HG03521 (cell line): ENCODE data around the gene TNIK.
"Not testable (repeated sequence)": the region's sequence is repeated elsewhere in the genome, so short reads cannot be mapped to it uniquely, and the experiment has no call there.

ENCODE experiments used
- ATAC-seq: cut with Tn5 transposase; IDR thresholded peaks from one replicate; pipeline ENCODE4 v1.9.1; 2021; ENCODE audit warnings: mild to moderate bottlenecking, moderate library complexity; ENCODE audit not compliant: unreplicated experiment

The TNIK gene

DNA sequence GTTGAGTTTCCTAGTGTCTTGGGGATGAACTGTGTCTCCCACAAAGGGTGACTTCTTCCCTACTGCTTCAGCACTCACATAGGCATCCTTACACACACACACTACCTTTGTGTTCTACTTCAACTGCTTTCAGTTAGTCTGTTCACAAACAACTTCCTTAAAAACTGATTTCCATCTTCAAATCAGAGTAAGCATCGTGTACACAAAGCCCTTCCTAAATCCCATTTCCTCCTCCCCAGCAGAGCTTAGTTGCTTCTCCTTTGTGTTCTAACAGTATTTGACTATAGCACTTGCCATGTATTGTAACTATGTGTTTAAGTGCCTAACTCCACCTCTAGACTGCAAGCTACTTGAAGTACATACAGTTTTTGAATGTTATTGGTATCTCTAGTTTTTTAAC lies 71.7 kb downstream of the TNIK start:
- no peak for ATAC-seq

DNA sequence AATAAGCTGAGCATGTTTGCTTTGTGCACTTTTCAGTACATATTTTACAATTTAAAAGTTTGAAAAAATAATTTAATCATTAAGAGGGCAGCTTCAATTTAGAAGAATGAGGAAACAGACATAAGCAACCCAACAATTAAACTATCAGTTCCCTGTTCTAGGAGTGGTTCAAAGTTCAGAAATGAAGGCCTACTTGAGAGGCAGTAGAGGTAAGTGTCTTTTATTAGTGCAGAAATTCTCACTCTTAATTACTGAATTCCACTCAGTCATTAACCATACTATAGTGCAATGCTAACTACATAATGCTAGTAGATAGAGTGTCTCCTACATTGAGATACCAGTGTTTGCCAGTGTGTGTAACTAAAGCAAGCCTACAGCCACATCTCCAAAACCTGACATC lies 73.1 kb downstream of the TNIK start:
- no peak for ATAC-seq

DNA sequence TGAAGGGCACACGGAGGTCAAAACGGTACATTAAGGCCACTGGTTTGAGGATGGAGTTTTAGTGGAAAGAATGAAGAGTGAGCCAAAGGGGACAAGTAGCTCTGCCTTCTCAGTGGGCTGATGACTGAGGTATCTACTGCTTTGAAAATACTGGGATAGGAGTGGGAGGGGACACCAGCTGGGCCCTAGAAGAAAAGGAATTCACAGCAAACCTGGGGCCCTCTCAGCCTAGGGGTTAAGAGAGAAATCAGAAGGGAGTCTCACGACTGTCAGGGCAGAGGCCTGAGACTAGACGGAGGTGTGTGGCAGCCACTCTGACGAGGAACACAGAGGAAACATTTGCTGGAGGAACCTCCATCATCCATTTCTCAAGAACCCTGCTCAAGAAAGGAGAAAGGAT lies 75.1 kb downstream of the TNIK start:
- no peak for ATAC-seq

DNA sequence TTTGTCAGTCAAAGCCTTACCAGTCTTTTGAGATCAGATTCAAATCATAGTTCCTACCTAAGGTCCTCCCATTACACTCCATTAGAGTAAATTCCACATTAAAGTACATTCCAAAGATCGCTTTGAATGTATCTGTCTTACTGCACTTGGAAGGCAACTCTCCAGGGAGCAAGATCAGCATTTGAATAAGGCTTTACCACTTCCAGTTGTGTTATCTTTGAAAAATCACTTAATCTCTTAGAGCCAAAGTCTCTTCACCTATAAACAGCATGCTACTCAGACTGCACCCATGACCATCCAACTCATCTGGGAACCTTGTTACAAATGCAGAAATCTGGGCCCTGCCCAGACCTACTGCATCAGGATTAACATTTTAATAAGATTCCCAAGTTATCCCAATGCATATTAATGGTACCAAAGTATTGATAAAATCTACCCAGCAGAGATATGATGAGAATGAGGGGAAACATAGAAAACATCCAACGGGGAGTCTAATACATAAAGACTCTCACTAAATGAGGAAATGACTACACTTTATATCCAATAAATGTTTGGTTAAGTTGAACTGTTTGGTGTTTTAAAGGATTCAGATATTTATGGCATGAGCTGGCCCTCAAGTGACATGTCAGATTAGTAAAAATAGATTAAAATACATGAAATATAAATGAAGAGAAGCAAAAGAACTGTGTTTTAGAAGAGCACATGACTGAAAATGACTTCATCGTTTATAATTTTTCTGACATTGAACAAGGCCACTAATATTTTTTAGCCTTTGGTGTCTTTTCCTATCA lies 75.9 kb downstream of the TNIK start:
- no peak for ATAC-seq

DNA sequence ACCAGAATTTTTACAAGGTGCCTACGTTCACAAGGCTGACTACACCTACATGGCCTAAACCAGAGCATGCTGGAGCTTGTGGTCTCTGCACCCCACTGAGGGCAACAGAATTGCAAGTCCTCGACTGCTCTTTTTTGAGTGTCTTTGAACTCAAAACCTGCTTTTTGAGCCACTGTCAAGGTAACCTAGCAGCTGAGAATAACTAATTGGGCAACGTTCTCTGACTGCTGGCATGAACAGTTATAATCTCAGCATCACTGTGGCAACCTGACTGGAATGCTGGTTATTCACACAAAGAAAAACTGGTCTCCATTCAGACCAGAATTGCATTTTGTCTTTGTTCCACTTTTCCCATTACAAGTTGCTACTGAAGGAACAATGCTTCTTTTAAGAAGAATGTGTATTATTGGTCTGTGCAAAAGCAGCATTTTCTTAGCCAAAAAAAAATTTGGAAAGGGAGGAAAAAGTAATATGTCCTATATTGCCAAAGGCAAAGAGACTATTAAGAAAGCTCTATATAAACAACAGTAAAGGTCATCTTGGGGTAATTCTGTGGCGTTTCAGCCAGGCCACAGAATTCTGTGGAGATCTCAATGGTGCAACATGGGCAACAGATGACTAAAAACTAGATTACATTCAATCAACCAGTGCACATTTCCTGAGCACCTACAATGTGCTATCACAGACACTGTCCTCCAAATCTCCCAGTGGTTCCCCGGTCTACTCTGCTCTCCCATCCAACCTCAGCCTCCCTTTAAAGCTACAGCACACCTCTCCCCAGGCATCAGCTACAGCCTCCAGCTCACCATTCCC lies 76.8 kb downstream of the TNIK start:
- ATAC-seq = no peak

DNA sequence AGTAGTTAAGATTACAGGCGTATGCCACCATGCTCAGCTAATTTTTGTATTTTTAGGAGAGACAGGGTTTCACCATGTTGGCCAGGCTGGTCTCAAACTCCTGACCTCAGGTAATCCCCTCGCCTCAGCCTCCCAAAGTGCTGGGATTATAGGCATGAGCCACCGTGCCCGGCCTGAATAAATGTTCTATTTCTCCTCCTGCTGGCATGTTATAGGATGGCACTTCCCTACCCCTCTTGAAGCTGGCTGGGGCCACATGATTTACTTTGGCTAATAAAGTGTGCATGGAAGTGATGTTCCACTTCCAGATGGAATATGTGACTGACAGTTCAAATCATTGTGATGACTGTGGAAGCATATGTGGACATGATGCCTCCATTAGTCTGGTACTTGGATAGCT lies 77.9 kb downstream of the TNIK start:
- ATAC-seq = not testable (repeated sequence)

DNA sequence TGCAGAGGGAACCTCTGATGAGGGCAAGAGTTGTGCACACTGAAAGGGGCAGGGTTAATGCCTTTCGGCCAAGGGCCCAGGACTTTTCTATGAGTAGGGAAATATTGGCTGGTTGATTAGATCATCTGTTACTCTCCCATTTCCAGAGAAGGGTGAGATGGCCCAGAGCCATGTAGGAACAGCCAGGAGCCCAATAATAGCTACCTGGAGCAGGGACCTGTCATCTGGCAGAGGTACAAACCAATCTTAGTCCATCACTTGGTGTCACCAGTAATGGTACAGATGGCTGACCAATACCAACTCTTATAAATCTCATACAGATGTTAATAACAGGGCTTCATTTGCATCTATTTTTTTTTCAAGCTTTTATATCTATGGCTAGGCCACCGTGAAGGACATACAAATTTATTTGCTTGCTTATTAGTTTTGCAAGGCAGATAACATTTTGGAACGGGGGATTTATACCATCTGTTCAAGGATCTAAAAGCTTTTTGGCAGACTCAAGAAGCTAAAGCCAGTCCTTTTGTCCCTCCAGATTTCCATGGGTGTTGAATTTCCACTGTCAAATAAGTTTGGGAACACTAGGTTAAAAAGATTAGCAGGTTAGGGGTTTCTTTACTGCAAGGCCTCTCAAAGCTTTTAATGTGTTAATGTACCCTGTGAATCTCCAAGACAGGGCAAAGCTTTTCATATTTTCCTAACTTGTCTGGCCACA lies 79.3 kb downstream of the TNIK start:
- ATAC-seq = no peak

DNA sequence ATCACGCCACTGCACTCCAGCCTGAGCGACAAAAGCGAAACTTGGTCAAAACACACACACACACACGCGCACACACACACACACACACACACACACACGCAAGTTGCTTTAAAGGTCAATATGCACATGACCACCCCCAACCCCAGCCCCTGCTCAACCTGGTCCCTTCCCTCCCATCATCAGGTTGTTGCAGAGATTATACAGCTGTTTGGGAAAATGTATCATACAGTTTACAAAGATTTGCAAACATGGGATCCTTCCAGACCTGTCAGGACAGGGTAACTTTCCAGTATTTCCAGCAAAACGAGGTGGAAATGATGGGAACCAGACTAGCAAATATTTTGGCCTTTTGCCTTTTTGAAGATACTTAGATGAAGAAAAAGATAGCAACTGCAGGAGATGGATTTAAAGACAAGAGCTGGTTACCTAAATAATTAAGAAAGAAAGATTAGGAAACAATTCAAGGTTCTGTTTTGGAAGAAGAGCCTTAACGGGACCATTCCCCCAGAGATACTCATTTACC lies 80.2 kb downstream of the TNIK start:
- ATAC-seq = no peak

DNA sequence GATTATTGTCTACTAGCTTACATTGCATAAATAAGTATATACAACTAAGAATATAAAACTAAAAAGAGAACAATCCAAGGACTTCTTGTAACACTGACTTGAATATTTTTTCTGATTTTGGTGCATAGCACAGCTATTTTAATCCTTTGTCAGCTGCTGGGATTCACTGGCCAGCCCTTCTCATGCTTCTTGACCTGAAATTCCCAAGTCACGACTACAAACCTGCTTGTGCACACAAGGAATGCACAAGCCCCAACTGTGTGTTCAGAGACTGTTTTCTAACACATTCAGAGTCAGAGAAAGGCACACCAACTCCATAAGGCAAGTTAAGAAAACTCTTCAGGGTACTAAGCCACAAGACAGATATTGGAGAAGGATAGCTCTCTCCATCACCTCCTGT lies 80.9 kb downstream of the TNIK start:
- no peak for ATAC-seq

DNA sequence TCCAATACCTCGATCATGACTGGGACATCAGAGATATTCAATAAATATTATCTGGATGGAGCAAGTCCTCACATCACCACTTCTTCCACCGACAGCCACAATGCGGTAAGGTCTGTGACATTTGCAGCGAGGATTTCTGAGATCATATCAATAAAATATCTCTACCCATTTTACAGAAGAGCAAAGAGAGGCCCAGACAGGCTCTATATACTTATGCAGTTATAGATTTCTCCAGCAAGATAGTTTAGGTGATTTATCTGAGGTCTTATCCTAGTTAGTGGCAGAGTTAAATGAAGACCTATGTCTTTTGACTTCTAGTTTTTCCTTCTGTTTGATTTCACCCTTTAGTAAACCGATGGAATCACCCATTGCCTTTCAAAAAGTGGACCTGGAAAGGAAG lies 81.6 kb downstream of the TNIK start:
- no peak for ATAC-seq

DNA sequence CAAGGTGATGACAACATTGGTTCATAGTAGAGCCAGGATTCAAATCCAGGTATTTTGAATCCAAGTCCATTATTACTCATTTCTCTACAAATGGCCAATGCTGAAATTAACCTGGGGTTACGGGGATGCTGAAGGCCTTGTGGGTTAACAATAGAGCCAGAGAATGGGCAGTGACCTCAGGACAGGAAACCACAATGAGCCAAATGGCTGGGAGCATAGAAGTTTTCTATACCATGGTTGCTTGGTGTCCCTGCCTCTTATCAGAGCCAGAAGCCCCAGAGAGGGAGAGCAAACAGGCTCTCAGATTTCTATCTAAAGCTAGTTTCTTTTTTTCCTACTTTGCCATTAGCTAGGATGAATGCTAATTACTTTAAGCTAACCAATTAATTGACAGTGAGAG lies 82.3 kb downstream of the TNIK start:
- ATAC-seq = no peak

DNA sequence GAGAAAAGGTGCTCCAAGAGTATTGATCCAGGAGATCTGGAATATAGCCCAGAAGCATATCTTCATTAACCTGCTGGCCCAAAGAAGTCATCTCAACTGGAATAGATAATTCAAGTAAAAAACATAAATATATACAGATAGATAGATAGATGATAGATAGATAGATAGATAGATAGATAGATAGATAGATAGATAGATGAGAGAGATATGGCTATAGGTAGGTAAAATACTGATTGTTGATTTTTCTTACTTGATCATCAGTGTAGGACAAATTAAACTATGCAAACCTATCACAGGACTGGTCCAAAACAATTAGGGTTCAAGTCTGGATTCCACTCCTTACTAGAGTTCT lies 83.6 kb downstream of the TNIK start:
- no peak for ATAC-seq

DNA sequence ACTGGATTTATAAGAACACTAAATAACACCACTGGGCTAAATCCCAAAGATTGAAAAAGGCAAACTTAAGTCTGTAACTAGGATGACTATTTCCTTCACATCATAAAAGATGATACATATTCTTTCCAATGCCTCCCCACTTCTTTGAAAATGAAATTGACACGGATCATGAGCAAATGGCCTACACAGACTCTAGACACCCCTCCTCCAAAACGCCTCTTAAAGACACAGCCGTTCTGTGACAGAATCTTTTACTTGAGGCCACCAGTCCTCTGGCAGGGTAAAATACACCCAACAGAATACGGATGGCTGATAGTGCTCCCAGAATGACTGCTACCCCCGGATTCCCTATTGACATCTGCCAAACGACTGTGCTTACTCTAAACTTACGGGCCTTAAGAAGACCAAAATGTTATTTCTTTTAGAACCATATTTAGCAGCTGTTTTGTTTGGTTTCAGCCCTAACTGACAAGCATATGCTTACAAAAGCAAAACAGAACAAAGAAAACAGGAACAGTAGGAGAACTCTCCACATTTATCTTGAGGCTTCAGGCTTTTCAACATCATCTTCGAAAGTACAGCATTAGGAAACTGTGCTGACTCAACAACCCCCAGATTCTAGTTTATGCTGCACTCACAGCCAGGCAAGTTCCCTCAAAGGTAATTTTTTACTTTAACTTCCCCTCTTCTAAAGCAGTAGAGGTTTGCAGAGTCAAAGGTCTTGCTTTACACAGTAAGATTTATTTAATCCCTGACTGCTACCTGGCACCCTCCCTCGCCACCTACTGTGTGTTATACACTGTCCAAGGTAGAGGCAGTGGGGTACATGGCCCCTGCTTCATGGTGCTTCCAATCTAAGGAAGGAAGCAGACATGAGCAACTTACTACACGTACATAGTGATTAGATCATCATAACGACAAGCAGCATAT lies 84.3 kb downstream of the TNIK start:
- no peak for ATAC-seq

DNA sequence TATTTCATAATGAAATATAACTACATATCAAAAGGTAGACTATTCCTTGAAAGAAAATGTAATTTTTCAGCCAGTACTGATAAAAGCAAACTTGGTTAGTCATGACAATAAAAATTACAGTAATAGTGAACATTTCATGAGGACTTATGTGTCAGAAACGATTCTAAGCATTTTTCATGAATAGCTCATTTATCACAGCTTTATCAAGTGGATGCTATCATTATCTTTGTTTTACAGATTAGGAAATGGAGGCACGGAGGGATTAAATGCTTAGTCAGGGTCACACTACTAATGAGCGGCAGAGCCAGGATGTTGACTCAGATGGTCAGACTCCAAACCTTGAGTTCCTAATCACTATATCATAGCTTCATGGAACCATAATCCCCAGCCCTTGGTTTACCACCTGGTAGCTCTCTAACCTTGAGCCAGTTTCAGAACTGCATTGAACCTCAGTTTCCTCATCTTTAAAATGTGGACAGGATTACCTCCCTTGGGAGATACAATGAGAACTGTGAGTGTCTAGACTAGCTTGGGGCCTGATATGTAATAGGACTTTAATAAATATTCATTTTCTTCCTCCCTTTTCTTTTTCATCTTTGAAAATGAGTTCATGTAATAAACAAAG lies 85.4 kb downstream of the TNIK start:
- no peak for ATAC-seq

DNA sequence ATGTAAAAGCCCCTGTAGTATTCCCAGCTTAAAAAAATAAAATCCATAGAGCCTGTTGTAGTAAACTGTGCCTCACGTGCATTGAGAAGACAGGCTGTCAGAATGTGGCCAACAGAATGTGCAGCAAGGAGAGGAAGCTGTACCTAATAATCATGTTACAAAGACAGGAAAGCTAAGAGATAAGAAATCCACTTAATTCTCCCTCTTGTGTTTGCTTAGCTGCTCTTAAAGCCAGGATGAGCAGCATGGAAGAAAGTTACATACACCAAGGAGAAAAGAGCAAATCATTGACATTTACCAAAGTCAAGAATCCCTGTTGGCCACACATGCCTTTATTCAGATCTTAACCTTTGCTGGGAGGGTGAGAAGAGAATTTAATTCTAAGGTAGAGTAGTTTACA lies 85.9 kb downstream of the TNIK start:
- ATAC-seq = no peak

DNA sequence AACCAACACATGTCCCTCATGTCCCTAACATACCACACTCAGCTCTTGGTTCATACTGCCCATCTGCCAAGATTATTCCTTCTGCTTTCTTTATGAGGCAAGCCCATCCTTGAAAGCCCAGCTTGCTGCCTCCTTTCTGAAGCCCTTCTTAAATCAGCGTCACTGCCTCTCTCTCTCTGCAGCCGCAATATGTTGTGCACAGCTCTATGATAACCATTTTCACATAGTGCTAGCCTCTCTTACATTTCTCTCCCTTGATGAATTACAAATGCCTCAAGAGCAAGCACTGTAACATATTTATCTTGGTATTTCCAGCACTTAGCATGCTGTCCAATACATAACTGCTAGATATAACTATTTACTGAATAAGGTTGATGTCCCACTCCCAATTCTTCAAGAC lies 86.5 kb downstream of the TNIK start:
- ATAC-seq = no peak

DNA sequence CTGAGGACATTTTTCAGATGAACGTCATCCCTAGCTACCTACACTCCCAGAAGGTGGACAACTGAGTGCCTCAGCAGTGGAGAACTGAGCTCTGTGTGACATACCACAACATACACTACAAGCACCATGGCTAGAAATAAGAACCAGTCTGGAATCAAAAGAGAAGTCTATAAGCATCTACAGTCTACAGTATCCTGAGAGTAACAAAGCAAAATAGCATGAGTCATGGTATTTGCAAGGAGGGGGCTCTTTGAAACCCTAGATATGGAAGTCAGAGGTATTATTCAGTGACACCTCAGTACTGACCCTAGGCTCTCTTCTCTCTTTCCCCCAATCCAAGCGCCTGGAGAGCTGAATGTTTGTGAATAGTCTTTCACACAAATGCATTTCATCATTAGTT lies 87.5 kb downstream of the TNIK start:
- no peak for ATAC-seq

DNA sequence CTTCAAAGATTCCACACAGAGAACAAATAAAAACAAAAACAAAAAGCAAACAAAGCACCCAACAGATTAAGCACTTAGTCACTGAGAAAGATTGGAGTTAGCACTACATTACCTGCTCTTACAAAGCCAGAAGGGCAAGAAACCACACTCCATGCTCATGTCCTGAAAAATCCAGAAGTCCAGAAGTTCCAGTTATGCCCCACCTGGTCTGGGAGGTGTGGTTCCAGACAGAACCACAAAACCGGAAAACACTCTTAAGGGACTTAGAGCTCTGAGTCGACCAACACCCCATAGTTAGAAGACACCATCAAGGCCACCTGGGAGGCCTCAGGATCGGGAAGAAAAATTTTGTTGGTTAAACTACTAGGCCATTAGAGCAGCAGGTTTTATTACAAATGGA lies 88.9 kb downstream of the TNIK start:
- ATAC-seq = no peak

DNA sequence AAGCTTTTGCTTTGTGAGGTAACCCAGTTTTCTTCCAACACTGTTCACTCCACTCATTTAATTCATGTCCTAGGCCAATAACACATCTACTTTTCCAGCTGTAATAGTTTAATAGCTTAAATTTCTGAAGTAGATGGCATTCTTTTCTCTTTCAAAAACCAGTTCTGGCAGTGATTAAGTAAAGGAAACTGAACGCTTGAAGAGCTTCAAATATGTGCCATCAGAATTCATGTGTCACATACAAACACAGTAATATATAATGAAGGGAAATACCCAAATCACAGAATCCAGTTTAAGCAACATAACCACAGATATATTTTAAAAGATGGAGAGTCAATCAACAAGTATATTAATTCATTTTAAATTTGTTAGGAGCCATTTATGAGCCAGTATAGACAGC lies 91.0 kb downstream of the TNIK start:
- no peak for ATAC-seq

DNA sequence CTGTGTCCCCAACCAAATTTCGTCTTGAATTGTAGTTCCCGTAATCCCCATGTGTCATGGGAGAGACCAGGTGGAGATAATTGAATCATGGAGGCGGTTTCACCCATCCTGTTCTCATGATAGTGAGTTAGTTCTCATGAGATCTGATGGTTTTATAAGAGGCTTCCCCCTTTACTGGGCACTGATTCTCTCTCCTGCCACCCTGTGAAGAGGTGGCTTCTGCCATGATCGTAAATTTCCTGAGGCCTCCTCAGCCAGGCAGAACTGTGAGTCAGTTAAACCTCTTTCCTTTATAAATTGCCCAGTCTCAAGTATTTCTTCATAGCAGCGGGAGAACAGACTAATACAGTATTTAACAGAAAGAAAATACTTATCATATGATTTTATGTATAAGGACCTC lies 93.5 kb downstream of the TNIK start:
- not testable (repeated sequence) for ATAC-seq
